Neutrophil (primary cell): ENCODE results near the gene MYO1D.

Source experiments
- H3K27ac ChIP-seq: fragments of 200-600 bp; sonication (generic); 2 replicates; pipeline ENCODE4 v1.5.1; 2016; ENCODE audit warnings: mild to moderate bottlenecking, moderate library complexity
- H3K27me3 ChIP-seq: fragments of 200-600 bp; sonication (generic); 2 replicates; pipeline ENCODE4 v1.6.0; 2016; ENCODE audit warnings: mild to moderate bottlenecking
- H3K36me3 ChIP-seq: fragments of 200-600 bp; sonication (generic); 2 replicates; pipeline ENCODE4 v1.5.1; 2017
- H3K4me1 ChIP-seq, 2 experiments: fragments of 200-600 bp in 1 of 2; sonication (generic) in 1 of 2; 1 replicate in 1 of 2; 2 replicates in 1 of 2; pipeline versions ENCODE4 v1.5.1 to v1.6.1; 2013 to 2016; ENCODE audit warnings: low read depth in 1 of 2, low read length in 1 of 2, mild to moderate bottlenecking in 1 of 2, moderate library complexity in 1 of 2; ENCODE audit not compliant: control insufficient read depth in 1 of 2, insufficient read depth in 1 of 2
- H3K4me3 ChIP-seq, 2 experiments: fragments of 200-600 bp in 1 of 2; sonication (generic) in 1 of 2; 1 replicate in 1 of 2; 2 replicates in 1 of 2; pipeline ENCODE4 v1.5.1; 2013 to 2016; ENCODE audit warnings: low read depth in 1 of 2, low read length in 1 of 2, mild to moderate bottlenecking in 1 of 2, moderate library complexity in 1 of 2
- H3K9me3 ChIP-seq: fragments of 200-600 bp; sonication (generic); 2 replicates; pipeline ENCODE4 v1.5.1; 2016
- CTCF ChIP-seq: fragments of 200-600 bp; sonication (generic); IDR thresholded peaks from 2 replicates; pipeline ENCODE4 v1.5.1; 2016; ENCODE audit warnings: antibody characterized with exemption

Gene MYO1D

GRCh38 chr17:32731556-32732295 lies 145.2 kb downstream of the MYO1D start:
- no peaks in the 10 kb centered on the region for H3K27me3 ChIP-seq
- no peaks in the 10 kb centered on the region for H3K36me3 ChIP-seq
- no peaks in the 10 kb centered on the region for H3K4me1 ChIP-seq
- H3K27ac ChIP-seq = no peak overlapping the region
- no peak for TF ChIP-seq CTCF
- H3K9me3 ChIP-seq = no peaks in the 10 kb centered on the region
- H3K4me3 ChIP-seq = no peak overlapping the region

- no peak overlapping the region for H3K27ac ChIP-seq
- no peak for TF ChIP-seq CTCF
- no peaks in the 10 kb centered on the region for H3K4me1 ChIP-seq
- no peaks in the 10 kb centered on the region for H3K36me3 ChIP-seq
- H3K4me3 ChIP-seq = no peak overlapping the region
- no peaks in the 10 kb centered on the region for H3K27me3 ChIP-seq
- no peaks in the 10 kb centered on the region for H3K9me3 ChIP-seq
These were observed 149.2 kb downstream of the MYO1D start for GRCh38 chr17:32727681-32728080.

GRCh38 chr17:32725697-32726096 lies 151.2 kb downstream of the MYO1D start:
- Histone ChIP-seq H3K4me1 (no peaks in the 10 kb centered on the region), H3K9me3 (no peaks in the 10 kb centered on the region), H3K4me3 (no peak overlapping the region), H3K36me3 (no peaks in the 10 kb centered on the region), H3K27ac (no peak overlapping the region), H3K27me3 (no peaks in the 10 kb centered on the region)
- no peak for TF ChIP-seq CTCF

- no peaks in the 10 kb centered on the region for H3K4me1 ChIP-seq
- TF ChIP-seq CTCF = no peak
- H3K27me3 ChIP-seq = no peaks in the 10 kb centered on the region
- no peaks in the 10 kb centered on the region for H3K36me3 ChIP-seq
- no peak overlapping the region for H3K27ac ChIP-seq
- no peaks in the 10 kb centered on the region for H3K9me3 ChIP-seq
- H3K4me3 ChIP-seq = no peak overlapping the region
These were observed 153.5 kb downstream of the MYO1D start for GRCh38 chr17:32723310-32723955.

- Histone ChIP-seq H3K4me1 (no peaks in the 10 kb centered on the region), H3K27ac (no peak overlapping the region), H3K36me3 (no peaks in the 10 kb centered on the region), H3K9me3 (no peaks in the 10 kb centered on the region), H3K4me3 (no peak overlapping the region), H3K27me3 (no peaks in the 10 kb centered on the region)
- no peak for TF ChIP-seq CTCF
These were observed 154.2 kb downstream of the MYO1D start for GRCh38 chr17:32722733-32723132.
